HepG2 (cell line): Measurements from ENCODE around the gene CLDN9. TPM values are rescaled to one million over a fixed set of nuclear protein-coding genes. Genes with fewer than 3 reads are reported as not detected.

Source experiments
- EEA1 ChIP-seq: sonication (generic); formaldehyde crosslinking; IDR thresholded peaks from 2 replicates; pipeline ENCODE4 v1.5.1; 2020; ENCODE audit warnings: mild to moderate bottlenecking, missing genetic modification reagents, borderline replicate concordance
- GPN1 ChIP-seq: sonication (generic); formaldehyde crosslinking; IDR thresholded peaks from 2 replicates; pipeline ENCODE4 v1.5.1; 2020; ENCODE audit warnings: missing genetic modification reagents, borderline replicate concordance
- HNF4A ChIP-seq: sonication (generic); formaldehyde crosslinking; IDR thresholded peaks from 2 replicates; pipeline ENCODE4 v1.4.0; 2020; ENCODE audit warnings: missing genetic modification reagents
- HOXA3 ChIP-seq: sonication (generic); formaldehyde crosslinking; IDR thresholded peaks from 2 replicates; pipeline ENCODE4 v1.5.0; 2020; ENCODE audit warnings: missing genetic modification reagents
- NFRKB ChIP-seq: fragments of 450-650 bp; IDR thresholded peaks from 2 replicates; pipeline ENCODE4 v1.6.1; 2017
- NRL ChIP-seq: sonication (generic); formaldehyde crosslinking; IDR thresholded peaks from 2 replicates; pipeline ENCODE4 v1.5.0; 2020; ENCODE audit warnings: missing genetic modification reagents, mild to moderate bottlenecking, moderate library complexity, borderline replicate concordance
- PCBP1 ChIP-seq: fragments of 200-400 bp; formaldehyde crosslinking; IDR thresholded peaks from 2 replicates; pipeline ENCODE4 v1.6.1; 2017; ENCODE audit warnings: mild to moderate bottlenecking, low read depth, low read length, borderline replicate concordance
- POLR2A ChIP-seq, 2 experiments: IDR thresholded peaks; 2 replicates each; pipeline ENCODE4 v1.6.1; 2011; ENCODE audit warnings: low read depth in 2 of 2, low read length in 2 of 2, mild to moderate bottlenecking in 1 of 2, moderate library complexity in 1 of 2; ENCODE audit not compliant: insufficient read depth in 1 of 2
- RBAK ChIP-seq: sonication (generic); formaldehyde crosslinking; IDR thresholded peaks from 2 replicates; pipeline ENCODE4 v1.5.1; 2020; ENCODE audit warnings: mild to moderate bottlenecking, missing genetic modification reagents
- SIN3B ChIP-seq: fragments of 150-350 bp; IDR thresholded peaks from 2 replicates; pipeline ENCODE4 v1.6.1; 2014; ENCODE audit warnings: low read length
- SP5 ChIP-seq: IDR thresholded peaks from 2 replicates; pipeline ENCODE4 v1.6.1; 2016; ENCODE audit warnings: low read depth, borderline replicate concordance
- TBL1XR1 ChIP-seq: fragments of 150-350 bp; IDR thresholded peaks from 2 replicates; pipeline ENCODE4 v1.6.1; 2014; ENCODE audit warnings: borderline replicate concordance, low read length; ENCODE audit not compliant: partially characterized antibody
- XBP1 ChIP-seq: sonication (generic); formaldehyde crosslinking; IDR thresholded peaks from 2 replicates; pipeline ENCODE4 v1.5.0; 2020; ENCODE audit warnings: missing genetic modification reagents
- ZFP62 ChIP-seq: sonication (generic); formaldehyde crosslinking; IDR thresholded peaks from 2 replicates; pipeline ENCODE4 v1.4.0; 2020; ENCODE audit warnings: missing genetic modification reagents
- ZNF569 ChIP-seq: sonication (generic); formaldehyde crosslinking; IDR thresholded peaks from 2 replicates; pipeline ENCODE4 v1.5.0; 2020; ENCODE audit warnings: mild to moderate bottlenecking, missing genetic modification reagents, moderate library complexity, borderline replicate concordance
- ZNF572 ChIP-seq: sonication (generic); formaldehyde crosslinking; IDR thresholded peaks from 2 replicates; pipeline ENCODE4 v1.5.1; 2020; ENCODE audit warnings: mild to moderate bottlenecking, missing genetic modification reagents
- ZNF614 ChIP-seq: IDR thresholded peaks from 2 replicates; pipeline ENCODE4 v1.6.1; 2018; ENCODE audit warnings: missing biosample characterization, missing genetic modification reagents, inconsistent platforms, borderline replicate concordance
- ZNF816 ChIP-seq: sonication (generic); formaldehyde crosslinking; IDR thresholded peaks from 2 replicates; pipeline ENCODE4 v1.8.0; 2022; ENCODE audit warnings: missing genetic modification reagents, mild to moderate bottlenecking, borderline replicate concordance
- ZNF883 ChIP-seq: sonication (generic); formaldehyde crosslinking; IDR thresholded peaks from 2 replicates; pipeline ENCODE4 v1.5.1; 2020; ENCODE audit warnings: mild to moderate bottlenecking, missing genetic modification reagents; ENCODE audit errors: not compliant biosample characterization
- ZSCAN12 ChIP-seq: sonication (generic); formaldehyde crosslinking; IDR thresholded peaks from 2 replicates; pipeline ENCODE4 v1.9.0; 2021; ENCODE audit warnings: mild to moderate bottlenecking, missing genetic modification reagents
- polyA plus RNA-seq, 8 experiments: library from polyadenylated mRNA; depleted of rRNA in 3 of 8; stranded (reverse) in 7 of 8; unstranded in 1 of 8; fragments of >200 nt; fragmentation: Illumina TruSeq in 4 of 8; extraction: Trizol in 4 of 8; gene quantifications; 2 replicates each; pipeline versions ENCODE4 v1.2.1 to v1.2.3, GENCODE V29; 2011 to 2016; ENCODE audit warnings: low read depth in 4 of 8, missing spikeins in 1 of 8, mixed read lengths in 1 of 8; ENCODE audit not compliant: insufficient read depth in 1 of 8
- total RNA-seq, 5 experiments: library from RNA; depleted of rRNA; stranded (reverse); fragments of >200 nt; fragmentation: Illumina TruSeq; extraction: Trizol; gene quantifications; 2 replicates each; pipeline ENCODE4 v1.2.3, GENCODE V29; 2016; ENCODE audit warnings: low read depth in 1 of 5
- TF ChIP-seq, protein P1 (sequence below): sonication (generic); formaldehyde crosslinking; IDR thresholded peaks from 2 replicates; pipeline ENCODE4 v1.4.0; 2020; ENCODE audit warnings: mild to moderate bottlenecking, missing genetic modification reagents
- TF ChIP-seq, protein P2 (sequence below), 2 experiments: fragments of 450-650 bp in 1 of 2; sonication (generic) in 1 of 2; formaldehyde crosslinking; IDR thresholded peaks; 2 replicates each; pipeline versions ENCODE4 v1.5.0 to v1.8.0; 2020 to 2022; ENCODE audit warnings: mild to moderate bottlenecking in 1 of 2, missing genetic modification reagents in 1 of 2
- TF ChIP-seq, protein P3 (sequence below): sonication (generic); formaldehyde crosslinking; IDR thresholded peaks from 2 replicates; pipeline ENCODE4 v1.9.0; 2021; ENCODE audit warnings: missing genetic modification reagents, borderline replicate concordance
- TF ChIP-seq, protein P4 (sequence below): sonication (generic); formaldehyde crosslinking; IDR thresholded peaks from 2 replicates; pipeline ENCODE4 v1.9.0; 2021; ENCODE audit warnings: missing genetic modification reagents, borderline replicate concordance

CLDN9 gene
- total and polyA plus RNA-seq, 2 of the 13 experiments (the other 11 are each of a cell fraction or from before 2014, with no cell fraction given) = 0.15 to 0.26 TPM

DNA sequence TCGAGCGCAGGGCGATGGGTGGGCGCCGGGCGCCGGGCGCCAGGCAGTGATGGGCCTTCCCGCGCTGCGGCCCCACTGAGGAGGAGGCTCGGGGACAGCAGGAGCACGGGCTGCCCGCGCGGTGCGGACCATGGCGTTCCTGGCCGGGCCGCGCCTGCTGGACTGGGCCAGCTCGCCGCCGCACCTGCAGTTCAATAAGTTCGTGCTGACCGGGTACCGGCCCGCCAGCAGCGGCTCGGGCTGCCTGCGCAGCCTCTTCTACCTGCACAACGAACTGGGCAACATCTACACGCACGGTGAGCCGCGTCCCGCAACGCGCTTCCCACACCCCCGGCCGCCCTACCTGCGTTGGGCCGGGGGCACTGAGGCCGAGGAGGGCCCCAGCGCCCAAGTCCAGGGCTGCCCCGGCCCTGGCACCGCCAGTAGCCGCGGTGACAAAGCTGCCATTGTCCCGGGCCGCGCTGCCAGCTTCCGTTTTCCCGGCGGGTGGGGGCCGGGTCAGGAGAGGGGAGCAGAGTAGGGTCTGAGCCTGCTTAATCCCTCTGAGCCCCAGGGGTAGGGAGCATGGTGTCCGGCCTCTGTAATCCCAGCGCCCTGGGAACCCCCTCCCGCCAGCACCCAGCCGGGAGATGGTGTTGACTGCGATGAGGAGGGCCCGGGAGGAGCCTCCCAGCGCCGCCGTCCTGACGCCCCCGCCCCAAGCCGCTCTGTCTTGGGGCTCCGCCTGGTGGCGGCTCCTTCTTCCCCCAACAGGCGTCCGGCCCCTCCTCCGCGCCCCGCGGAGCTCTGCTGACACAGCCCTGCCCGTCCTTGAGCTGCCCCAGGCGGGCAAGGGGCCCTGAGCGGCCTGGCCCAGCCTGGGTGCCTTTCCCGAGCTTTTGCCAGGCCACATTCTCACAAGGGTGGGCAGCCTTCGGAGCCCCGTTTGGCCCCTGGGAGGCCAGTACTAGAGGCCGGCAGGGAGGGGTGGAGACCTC, 42.9 kb upstream of the CLDN9 start (continued):
- TF ChIP-seq, protein P1, sequence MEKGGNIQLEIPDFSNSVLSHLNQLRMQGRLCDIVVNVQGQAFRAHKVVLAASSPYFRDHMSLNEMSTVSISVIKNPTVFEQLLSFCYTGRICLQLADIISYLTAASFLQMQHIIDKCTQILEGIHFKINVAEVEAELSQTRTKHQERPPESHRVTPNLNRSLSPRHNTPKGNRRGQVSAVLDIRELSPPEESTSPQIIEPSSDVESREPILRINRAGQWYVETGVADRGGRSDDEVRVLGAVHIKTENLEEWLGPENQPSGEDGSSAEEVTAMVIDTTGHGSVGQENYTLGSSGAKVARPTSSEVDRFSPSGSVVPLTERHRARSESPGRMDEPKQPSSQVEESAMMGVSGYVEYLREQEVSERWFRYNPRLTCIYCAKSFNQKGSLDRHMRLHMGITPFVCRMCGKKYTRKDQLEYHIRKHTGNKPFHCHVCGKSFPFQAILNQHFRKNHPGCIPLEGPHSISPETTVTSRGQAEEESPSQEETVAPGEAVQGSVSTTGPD (CRISPR knock-in tag) = no peak
- TF ChIP-seq HNF4A (CRISPR knock-in tag) = peak; percentile 6; the same call in 1 of the 2 replicates
- TF ChIP-seq, protein P2, sequence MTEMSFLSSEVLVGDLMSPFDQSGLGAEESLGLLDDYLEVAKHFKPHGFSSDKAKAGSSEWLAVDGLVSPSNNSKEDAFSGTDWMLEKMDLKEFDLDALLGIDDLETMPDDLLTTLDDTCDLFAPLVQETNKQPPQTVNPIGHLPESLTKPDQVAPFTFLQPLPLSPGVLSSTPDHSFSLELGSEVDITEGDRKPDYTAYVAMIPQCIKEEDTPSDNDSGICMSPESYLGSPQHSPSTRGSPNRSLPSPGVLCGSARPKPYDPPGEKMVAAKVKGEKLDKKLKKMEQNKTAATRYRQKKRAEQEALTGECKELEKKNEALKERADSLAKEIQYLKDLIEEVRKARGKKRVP (CRISPR knock-in tag; IDR thresholded peaks at IDR 0.05) = no peak
- no peak for TF ChIP-seq ZNF569 (CRISPR knock-in tag)
- peak in 1 of 2 experiments; percentile 66 for TF ChIP-seq POLR2A (IDR thresholded peaks at IDR 0.05; ENCODE audit: insufficient read depth in 1 of 2, low read depth in 2 of 2, low read length in 2 of 2)
- no peak for TF ChIP-seq SIN3B
- TF ChIP-seq ZNF816 (CRISPR knock-in tag) = no peak
- no peak for TF ChIP-seq EEA1 (CRISPR knock-in tag)
- TF ChIP-seq, protein P3, sequence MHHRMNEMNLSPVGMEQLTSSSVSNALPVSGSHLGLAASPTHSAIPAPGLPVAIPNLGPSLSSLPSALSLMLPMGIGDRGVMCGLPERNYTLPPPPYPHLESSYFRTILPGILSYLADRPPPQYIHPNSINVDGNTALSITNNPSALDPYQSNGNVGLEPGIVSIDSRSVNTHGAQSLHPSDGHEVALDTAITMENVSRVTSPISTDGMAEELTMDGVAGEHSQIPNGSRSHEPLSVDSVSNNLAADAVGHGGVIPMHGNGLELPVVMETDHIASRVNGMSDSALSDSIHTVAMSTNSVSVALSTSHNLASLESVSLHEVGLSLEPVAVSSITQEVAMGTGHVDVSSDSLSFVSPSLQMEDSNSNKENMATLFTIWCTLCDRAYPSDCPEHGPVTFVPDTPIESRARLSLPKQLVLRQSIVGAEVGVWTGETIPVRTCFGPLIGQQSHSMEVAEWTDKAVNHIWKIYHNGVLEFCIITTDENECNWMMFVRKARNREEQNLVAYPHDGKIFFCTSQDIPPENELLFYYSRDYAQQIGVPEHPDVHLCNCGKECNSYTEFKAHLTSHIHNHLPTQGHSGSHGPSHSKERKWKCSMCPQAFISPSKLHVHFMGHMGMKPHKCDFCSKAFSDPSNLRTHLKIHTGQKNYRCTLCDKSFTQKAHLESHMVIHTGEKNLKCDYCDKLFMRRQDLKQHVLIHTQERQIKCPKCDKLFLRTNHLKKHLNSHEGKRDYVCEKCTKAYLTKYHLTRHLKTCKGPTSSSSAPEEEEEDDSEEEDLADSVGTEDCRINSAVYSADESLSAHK (CRISPR knock-in tag) = no peak
- TF ChIP-seq XBP1 = 0 out of 2 replicates have a peak, but pooled peaks have one; percentile 23
- TF ChIP-seq HOXA3 (CRISPR knock-in tag) = peak; percentile 65; the same call in 1 of the 2 replicates
- TF ChIP-seq SP5 (CRISPR knock-in tag) = peak; percentile 40; the same call in 1 of the 2 replicates
- no peak for TF ChIP-seq ZNF572 (CRISPR knock-in tag)
- TF ChIP-seq ZSCAN12 = 0 out of 2 replicates have a peak, but pooled peaks have one; percentile 42
- TF ChIP-seq ZNF883 (CRISPR knock-in tag) = peak; percentile 20
- TF ChIP-seq, protein P4, sequence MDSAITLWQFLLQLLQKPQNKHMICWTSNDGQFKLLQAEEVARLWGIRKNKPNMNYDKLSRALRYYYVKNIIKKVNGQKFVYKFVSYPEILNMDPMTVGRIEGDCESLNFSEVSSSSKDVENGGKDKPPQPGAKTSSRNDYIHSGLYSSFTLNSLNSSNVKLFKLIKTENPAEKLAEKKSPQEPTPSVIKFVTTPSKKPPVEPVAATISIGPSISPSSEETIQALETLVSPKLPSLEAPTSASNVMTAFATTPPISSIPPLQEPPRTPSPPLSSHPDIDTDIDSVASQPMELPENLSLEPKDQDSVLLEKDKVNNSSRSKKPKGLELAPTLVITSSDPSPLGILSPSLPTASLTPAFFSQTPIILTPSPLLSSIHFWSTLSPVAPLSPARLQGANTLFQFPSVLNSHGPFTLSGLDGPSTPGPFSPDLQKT (CRISPR knock-in tag) = no peak; the same call in 1 of the 2 replicates
- 0 out of 2 replicates have a peak, but pooled peaks have one; percentile 67 for TF ChIP-seq PCBP1
- peak; percentile 79; the same call in 1 of the 2 replicates for TF ChIP-seq ZNF614 (CRISPR knock-in tag)
- TF ChIP-seq TBL1XR1 = peak; percentile 20
- no peak for TF ChIP-seq NFRKB
- no peak for TF ChIP-seq ZFP62 (CRISPR knock-in tag)
- TF ChIP-seq RBAK (CRISPR knock-in tag) = no peak
- no peak for TF ChIP-seq GPN1
- TF ChIP-seq NRL (CRISPR knock-in tag) = 0 out of 2 replicates have a peak, but pooled peaks have one; percentile 35
